ENCODE data around the gene BICDL1. TPM values are rescaled to one million over a fixed set of nuclear protein-coding genes. Genes with fewer than 3 reads are reported as not detected.

BICDL1 gene
- polyA plus RNA-seq, 1 experiment = 0.02 TPM

DNA sequence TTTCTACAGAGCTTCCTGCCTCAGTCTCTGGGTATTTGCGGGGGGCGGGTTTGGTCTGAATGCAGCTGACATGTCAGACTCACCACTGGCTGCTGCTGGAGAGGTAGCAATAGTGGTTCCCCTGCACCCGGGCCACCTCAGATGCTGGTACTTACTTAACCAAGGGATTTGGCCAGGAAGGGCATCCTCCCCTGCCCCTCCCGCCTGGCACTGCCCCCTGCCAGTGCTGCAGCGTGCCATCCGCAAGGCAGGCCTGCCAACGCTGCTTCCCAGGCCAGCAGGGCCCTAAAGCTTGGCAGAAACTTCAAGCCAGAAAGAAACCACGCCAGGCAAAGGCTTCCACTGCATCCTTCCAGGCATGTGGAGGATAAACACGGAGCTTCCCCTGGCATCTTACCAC lies 105.4 kb downstream of the BICDL1 start:
- H3K36me3 ChIP-seq (ENCODE audit: control insufficient read depth, insufficient read depth, low read length) = peaks cover 26% of the 10 kb centered on the region
- H3K27me3 ChIP-seq (ENCODE audit: control insufficient read depth, insufficient read depth, low read length) = no peaks in the 10 kb centered on the region
- no peak overlapping the region for H3K4me3 ChIP-seq (ENCODE audit: low read depth, low read length)
- POLR2A ChIA-PET = no interaction called here
- DNase-seq (ENCODE audit: low read depth) = no peak
- TF ChIP-seq, protein P1, sequence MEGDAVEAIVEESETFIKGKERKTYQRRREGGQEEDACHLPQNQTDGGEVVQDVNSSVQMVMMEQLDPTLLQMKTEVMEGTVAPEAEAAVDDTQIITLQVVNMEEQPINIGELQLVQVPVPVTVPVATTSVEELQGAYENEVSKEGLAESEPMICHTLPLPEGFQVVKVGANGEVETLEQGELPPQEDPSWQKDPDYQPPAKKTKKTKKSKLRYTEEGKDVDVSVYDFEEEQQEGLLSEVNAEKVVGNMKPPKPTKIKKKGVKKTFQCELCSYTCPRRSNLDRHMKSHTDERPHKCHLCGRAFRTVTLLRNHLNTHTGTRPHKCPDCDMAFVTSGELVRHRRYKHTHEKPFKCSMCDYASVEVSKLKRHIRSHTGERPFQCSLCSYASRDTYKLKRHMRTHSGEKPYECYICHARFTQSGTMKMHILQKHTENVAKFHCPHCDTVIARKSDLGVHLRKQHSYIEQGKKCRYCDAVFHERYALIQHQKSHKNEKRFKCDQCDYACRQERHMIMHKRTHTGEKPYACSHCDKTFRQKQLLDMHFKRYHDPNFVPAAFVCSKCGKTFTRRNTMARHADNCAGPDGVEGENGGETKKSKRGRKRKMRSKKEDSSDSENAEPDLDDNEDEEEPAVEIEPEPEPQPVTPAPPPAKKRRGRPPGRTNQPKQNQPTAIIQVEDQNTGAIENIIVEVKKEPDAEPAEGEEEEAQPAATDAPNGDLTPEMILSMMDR (IDR thresholded peaks at IDR 0.05; ENCODE audit: insufficient read depth, low read depth, low read length) = no peak
- CTCF ChIA-PET = no interaction called here

DNA sequence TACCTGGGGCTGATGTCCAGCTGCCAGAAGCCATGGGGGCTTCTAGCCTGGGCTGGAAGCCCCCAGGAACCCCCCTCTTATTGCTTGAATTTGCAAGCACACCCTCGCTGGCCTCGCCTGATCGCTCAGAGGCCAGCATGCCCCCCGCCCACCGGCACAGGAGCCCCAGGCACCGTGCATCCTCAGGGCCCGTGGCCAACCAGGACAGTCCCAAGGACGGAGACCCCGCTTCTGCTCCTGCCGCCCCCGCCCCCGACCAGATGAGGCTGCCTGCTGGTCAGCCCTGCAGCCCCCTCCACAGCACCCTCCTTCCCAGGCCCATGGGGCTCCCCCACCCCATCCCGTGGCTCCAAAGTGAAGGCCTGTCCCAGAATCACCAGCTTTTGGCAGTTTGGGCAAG lies 106.3 kb downstream of the BICDL1 start:
- Histone ChIP-seq H3K4me3 (ENCODE audit: low read depth, low read length) (no peak overlapping the region), H3K27me3 (ENCODE audit: control insufficient read depth, insufficient read depth, low read length) (no peaks in the 10 kb centered on the region), H3K36me3 (ENCODE audit: control insufficient read depth, insufficient read depth, low read length) (peaks cover 26% of the 10 kb centered on the region)
- no peak for DNase-seq (ENCODE audit: low read depth)
- ChIA-PET CTCF (no interaction called here), POLR2A (no interaction called here)
- TF ChIP-seq, protein P1 (IDR thresholded peaks at IDR 0.05; ENCODE audit: insufficient read depth, low read depth, low read length) = no peak

DNA sequence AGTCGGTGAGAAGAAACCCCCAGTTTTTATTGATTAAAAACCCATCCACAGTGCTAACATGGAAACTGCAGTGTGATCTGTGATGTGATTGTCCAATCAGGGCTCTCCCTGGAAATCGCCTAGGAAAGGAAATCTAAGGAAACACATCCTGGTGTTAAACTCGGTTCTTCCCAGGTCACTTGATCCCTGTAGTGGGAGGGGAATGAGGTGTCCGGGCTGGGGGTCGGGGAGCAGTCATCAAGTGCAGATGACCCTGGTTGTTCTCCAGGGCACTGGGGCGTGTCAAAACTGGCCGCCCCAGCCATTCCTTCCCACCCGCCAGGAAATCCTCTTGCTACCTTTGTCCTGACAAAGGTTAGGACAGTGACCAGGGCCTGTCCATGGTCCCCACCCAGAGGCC lies 106.7 kb downstream of the BICDL1 start:
- no peak overlapping the region for H3K4me3 ChIP-seq (ENCODE audit: low read depth, low read length)
- H3K27me3 ChIP-seq (ENCODE audit: control insufficient read depth, insufficient read depth, low read length) = no peaks in the 10 kb centered on the region
- DNase-seq (ENCODE audit: low read depth) = no peak
- ChIA-PET POLR2A (no interaction called here), CTCF (no interaction called here)
- peaks cover 27% of the 10 kb centered on the region for H3K36me3 ChIP-seq (ENCODE audit: control insufficient read depth, insufficient read depth, low read length)
- TF ChIP-seq, protein P1 (IDR thresholded peaks at IDR 0.05; ENCODE audit: insufficient read depth, low read depth, low read length) = no peak

DNA sequence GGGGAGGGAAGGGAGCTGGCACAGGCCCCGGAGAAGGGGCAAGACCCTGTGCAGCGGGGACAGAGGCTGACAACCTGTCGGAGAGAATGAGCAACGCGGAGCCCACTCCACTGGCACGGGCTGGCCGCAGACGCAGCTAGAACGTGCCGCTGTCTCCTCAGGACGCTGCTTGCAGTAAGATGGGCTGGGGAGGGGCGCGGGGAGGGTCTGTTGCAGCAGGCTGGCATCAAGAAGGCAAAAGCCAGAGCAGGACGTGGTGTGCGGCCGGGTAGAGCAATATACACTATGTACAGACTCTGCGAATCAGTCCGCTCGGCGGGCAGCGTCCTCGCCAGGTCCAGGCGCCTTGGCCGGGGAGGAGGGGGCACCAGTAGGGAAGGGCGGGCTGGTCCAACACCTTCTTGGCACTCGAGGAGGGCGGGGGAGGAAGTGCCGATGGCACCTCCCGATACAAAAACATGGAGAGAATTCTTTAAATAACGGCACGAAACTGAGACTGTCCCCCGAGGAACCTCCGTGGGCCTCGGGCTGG lies 107.7 kb downstream of the BICDL1 start:
- Histone ChIP-seq H3K27me3 (ENCODE audit: control insufficient read depth, insufficient read depth, low read length) (no peaks in the 10 kb centered on the region), H3K4me3 (ENCODE audit: low read depth, low read length) (no peak overlapping the region), H3K36me3 (ENCODE audit: control insufficient read depth, insufficient read depth, low read length) (peaks cover 27% of the 10 kb centered on the region)
- DNase-seq (ENCODE audit: low read depth) = no peak
- POLR2A ChIA-PET = no interaction called here
- TF ChIP-seq, protein P1 (IDR thresholded peaks at IDR 0.05; ENCODE audit: insufficient read depth, low read depth, low read length) = no peak
- CTCF ChIA-PET = no interaction called here

DNA sequence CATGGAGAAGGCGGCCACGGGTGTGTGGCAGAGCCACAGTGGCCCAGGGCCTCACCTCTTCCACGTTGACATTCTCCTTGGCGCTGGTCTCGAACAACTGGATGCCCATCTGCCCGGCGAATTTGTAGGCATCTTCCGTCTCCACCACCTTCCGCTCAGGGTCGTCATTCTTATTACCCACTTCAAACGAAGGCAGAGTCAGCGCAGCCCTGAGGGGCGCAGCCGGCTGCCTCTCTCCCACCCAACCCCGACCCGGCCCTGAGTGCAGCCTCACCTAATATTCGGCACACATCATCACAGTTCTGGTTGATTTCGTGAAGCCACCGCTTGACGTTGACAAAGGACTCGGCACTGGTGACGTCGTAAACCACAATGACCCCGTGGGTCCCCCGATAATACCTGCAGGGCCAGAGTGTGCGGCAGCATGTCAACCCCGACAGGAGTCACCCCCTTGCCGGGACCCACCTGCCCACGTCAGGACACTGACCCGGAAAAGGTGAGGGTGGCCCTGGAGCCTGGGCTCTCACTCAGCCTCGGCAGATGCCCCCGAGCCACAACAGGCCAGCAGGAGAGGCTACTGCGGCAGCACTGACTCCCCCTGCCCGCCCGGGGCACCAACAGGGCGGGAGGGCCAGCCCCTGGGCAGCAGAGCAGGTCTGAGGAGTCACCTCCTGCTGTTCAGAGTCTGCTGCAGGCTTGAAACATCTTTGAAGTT lies 109.9 kb downstream of the BICDL1 start:
- H3K4me3 ChIP-seq (ENCODE audit: low read depth, low read length) = no peak overlapping the region
- POLR2A ChIA-PET = no interaction called here
- H3K27me3 ChIP-seq (ENCODE audit: control insufficient read depth, insufficient read depth, low read length) = no peaks in the 10 kb centered on the region
- no peak for DNase-seq (ENCODE audit: low read depth)
- peaks cover 32% of the 10 kb centered on the region for H3K36me3 ChIP-seq (ENCODE audit: control insufficient read depth, insufficient read depth, low read length)
- CTCF ChIA-PET = no interaction called here
- TF ChIP-seq, protein P1 (IDR thresholded peaks at IDR 0.05; ENCODE audit: insufficient read depth, low read depth, low read length) = no peak
